Smooth muscle cell (in vitro differentiated cells): ENCODE measurements around the gene DPH7. TPM values are rescaled to one million over a fixed set of nuclear protein-coding genes. Genes with fewer than 3 reads are reported as not detected.
"Not testable (repeated sequence)": the region's sequence is repeated elsewhere in the genome, so short reads cannot be mapped to it uniquely, and the experiment has no call there.

Experiments
- DNase-seq: peaks from one replicate; lab custom pipeline; 2025; ENCODE audit not compliant: unreplicated experiment; lab: John Stamatoyannopoulos, UW
- H2AFZ ChIP-seq: fragments of 200-600 bp; sonication (generic); 2 replicates; pipeline ENCODE4 v1.6.0; 2016; ENCODE audit warnings: antibody characterized with exemption, low read depth, mild to moderate bottlenecking
- H3F3A ChIP-seq: fragments of 200-600 bp; sonication (generic); 2 replicates; pipeline ENCODE4 v1.6.0; 2017; ENCODE audit warnings: antibody characterized with exemption, low read depth
- H3K27ac ChIP-seq: fragments of 200-600 bp; sonication (generic); 2 replicates; pipeline ENCODE4 v1.5.1; 2016; ENCODE audit warnings: low read depth, mild to moderate bottlenecking
- H3K27me3 ChIP-seq: fragments of 200-600 bp; sonication (generic); 2 replicates; pipeline ENCODE4 v1.6.1; 2016; ENCODE audit warnings: low read depth, mild to moderate bottlenecking
- H3K36me3 ChIP-seq: fragments of 200-600 bp; sonication (generic); 2 replicates; pipeline ENCODE4 v1.5.1; 2016; ENCODE audit warnings: low read depth
- H3K4me1 ChIP-seq: fragments of 200-600 bp; sonication (generic); 2 replicates; pipeline ENCODE4 v1.5.1; 2016; ENCODE audit warnings: low read depth
- H3K4me2 ChIP-seq: fragments of 200-600 bp; sonication (generic); 2 replicates; pipeline ENCODE4 v1.6.0; 2016; ENCODE audit warnings: mild to moderate bottlenecking
- H3K4me3 ChIP-seq: fragments of 200-600 bp; sonication (generic); 2 replicates; pipeline ENCODE4 v1.5.1; 2016; ENCODE audit warnings: mild to moderate bottlenecking
- H3K79me2 ChIP-seq: fragments of 200-600 bp; sonication (generic); 2 replicates; pipeline ENCODE4 v1.6.0; 2016; ENCODE audit warnings: low read depth, mild to moderate bottlenecking
- H3K9ac ChIP-seq: fragments of 200-600 bp; sonication (generic); 2 replicates; pipeline ENCODE4 v1.6.0; 2016; ENCODE audit warnings: low read depth
- H3K9me3 ChIP-seq: fragments of 200-600 bp; sonication (generic); replicated peaks from 2 replicates; pipeline ENCODE4 v1.5.1; 2016; ENCODE audit warnings: low read depth
- H4K20me1 ChIP-seq: fragments of 200-600 bp; sonication (generic); 2 replicates; pipeline ENCODE4 v1.6.0; 2016; ENCODE audit warnings: low read depth
- WGBS: methylation state at CpG from one replicate; pipeline ENCODE4 v1.1.7; 2016; ENCODE audit warnings: low lambda C conversion rate; 5-methylcytosine and 5-hydroxymethylcytosine counted together
- polyA plus RNA-seq: library from polyadenylated mRNA; unstranded; fragments of >200 nt; fragmentation: Nextera tagmentation; extraction: Ambion mirVana; gene quantifications from 2 replicates; pipeline ENCODE4 v1.2.1, GENCODE V29; 2016
- total RNA-seq: library from RNA; depleted of rRNA; stranded (reverse); fragments of >200 nt; gene quantifications from 2 replicates; pipeline ENCODE4 v1.2.3, GENCODE V29; 2014
- TF ChIP-seq, protein P1 (sequence below): fragments of 200-600 bp; sonication (generic); IDR thresholded peaks from 2 replicates; pipeline ENCODE4 v1.5.1; 2017; ENCODE audit warnings: borderline replicate concordance, mild to moderate bottlenecking, antibody characterized with exemption; ENCODE audit not compliant: insufficient read depth, poor library complexity, severe bottlenecking

Gene DPH7
- total and polyA plus RNA-seq, 2 experiments from 2014 or later: 18.2 to 21.8 TPM

- WGBS: 97% methylated on average over 18 of the region's 18 CpGs
- Histone ChIP-seq H3K36me3 (no peaks in the 10 kb centered on the region), H3K27me3 (no peaks in the 10 kb centered on the region), H2AFZ (no peak overlapping the region), H4K20me1 (no peaks in the 10 kb centered on the region), H3K4me2 (no peak overlapping the region), H3K27ac (no peak overlapping the region), H3K9ac (no peak overlapping the region), H3K79me2 (no peaks in the 10 kb centered on the region), H3K4me1 (no peaks in the 10 kb centered on the region), H3K4me3 (no peak overlapping the region), H3F3A (no peaks in the 10 kb centered on the region), H3K9me3 (no peaks in the 10 kb centered on the region)
- TF ChIP-seq, protein P1, sequence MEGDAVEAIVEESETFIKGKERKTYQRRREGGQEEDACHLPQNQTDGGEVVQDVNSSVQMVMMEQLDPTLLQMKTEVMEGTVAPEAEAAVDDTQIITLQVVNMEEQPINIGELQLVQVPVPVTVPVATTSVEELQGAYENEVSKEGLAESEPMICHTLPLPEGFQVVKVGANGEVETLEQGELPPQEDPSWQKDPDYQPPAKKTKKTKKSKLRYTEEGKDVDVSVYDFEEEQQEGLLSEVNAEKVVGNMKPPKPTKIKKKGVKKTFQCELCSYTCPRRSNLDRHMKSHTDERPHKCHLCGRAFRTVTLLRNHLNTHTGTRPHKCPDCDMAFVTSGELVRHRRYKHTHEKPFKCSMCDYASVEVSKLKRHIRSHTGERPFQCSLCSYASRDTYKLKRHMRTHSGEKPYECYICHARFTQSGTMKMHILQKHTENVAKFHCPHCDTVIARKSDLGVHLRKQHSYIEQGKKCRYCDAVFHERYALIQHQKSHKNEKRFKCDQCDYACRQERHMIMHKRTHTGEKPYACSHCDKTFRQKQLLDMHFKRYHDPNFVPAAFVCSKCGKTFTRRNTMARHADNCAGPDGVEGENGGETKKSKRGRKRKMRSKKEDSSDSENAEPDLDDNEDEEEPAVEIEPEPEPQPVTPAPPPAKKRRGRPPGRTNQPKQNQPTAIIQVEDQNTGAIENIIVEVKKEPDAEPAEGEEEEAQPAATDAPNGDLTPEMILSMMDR: no peak
- no peak for DNase-seq
These were observed 57.2 kb downstream of the DPH7 start for GRCh38 chr9:137521405-137521985.

DNA sequence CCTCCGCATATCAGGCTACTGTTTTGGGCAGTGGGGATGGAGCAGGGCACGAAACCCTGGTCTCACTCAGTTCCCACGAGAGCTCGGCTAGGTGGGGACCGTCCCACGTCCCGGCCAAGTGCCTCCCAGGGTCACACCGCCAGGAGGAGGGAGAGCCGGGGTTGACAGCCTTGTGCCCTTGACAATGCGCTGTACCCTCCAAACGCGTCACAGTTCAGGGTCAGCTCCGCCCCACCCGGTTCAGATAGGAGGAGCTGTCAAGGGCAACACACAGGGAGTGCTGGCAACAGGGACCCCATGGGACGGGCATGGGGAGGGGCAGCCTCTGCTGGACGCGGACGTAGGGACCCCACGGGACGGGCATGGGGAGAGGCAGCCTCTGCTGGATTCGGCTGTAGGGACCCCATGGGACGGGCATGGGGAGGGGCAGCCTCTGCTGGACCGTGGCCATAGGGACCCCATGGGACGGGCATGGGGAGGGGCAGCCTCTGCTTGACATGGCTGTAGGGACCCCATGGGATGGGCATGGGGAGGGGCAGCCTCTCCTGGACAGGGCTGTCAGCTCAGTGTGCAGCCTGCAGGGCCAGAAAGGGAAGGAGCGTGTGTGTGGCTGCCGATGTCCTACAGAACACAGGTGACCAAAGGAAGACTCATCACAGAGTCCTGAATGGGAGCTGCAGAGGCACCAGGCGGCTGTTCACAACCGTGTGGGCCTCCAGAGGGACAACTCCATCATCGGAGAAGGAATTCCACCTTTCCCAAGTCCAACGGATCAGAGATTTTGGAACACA, 57.9 kb downstream of the DPH7 start:
- TF ChIP-seq, protein P1: no peak
- no peaks in the 10 kb centered on the region for H3K9me3 ChIP-seq
- H3K4me2 ChIP-seq: no peak overlapping the region
- no peaks in the 10 kb centered on the region for H3K27me3 ChIP-seq
- H3K4me3 ChIP-seq: no peak overlapping the region
- no peak overlapping the region for H2AFZ ChIP-seq
- no peaks in the 10 kb centered on the region for H3F3A ChIP-seq
- no peaks in the 10 kb centered on the region for H3K79me2 ChIP-seq
- DNase-seq: no peak
- H3K27ac ChIP-seq: no peak overlapping the region
- H3K36me3 ChIP-seq: no peaks in the 10 kb centered on the region
- no peaks in the 10 kb centered on the region for H3K4me1 ChIP-seq
- no peak overlapping the region for H3K9ac ChIP-seq
- WGBS: 88% methylated on average over 29 of the region's 30 CpGs
- no peaks in the 10 kb centered on the region for H4K20me1 ChIP-seq

DNA sequence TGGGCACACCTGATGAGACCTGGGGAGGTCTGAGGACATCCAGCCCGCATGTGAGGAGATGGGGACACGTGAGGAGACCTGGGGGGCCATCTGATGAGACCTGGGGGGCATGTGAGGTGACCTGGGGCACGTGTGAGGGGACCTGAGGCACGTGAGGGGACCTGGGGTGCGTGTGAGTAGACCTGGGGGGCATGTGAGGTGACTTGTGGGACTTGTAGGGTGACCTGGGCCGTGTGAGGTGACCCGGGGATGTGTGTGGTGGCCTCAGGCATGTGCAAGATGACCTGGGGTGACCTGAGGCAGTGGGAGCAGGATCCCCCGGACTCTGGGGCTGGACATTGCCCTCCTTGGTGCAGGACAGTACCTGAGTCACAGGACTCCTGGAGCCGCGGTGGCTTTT, 59.2 kb downstream of the DPH7 start:
- H3K27me3 ChIP-seq: no peaks in the 10 kb centered on the region
- no peak overlapping the region for H2AFZ ChIP-seq
- no peaks in the 10 kb centered on the region for H3K9me3 ChIP-seq
- WGBS: 85% methylated on average over 9 of the region's 10 CpGs
- no peaks in the 10 kb centered on the region for H3K4me1 ChIP-seq
- H3K4me3 ChIP-seq: no peak overlapping the region
- H3F3A ChIP-seq: no peaks in the 10 kb centered on the region
- H3K9ac ChIP-seq: no peak overlapping the region
- no peaks in the 10 kb centered on the region for H3K36me3 ChIP-seq
- no peak overlapping the region for H3K27ac ChIP-seq
- TF ChIP-seq, protein P1: no peak
- DNase-seq: no peak
- no peaks in the 10 kb centered on the region for H4K20me1 ChIP-seq
- no peaks in the 10 kb centered on the region for H3K79me2 ChIP-seq
- H3K4me2 ChIP-seq: no peak overlapping the region

GRCh38 chr9:137518661-137519459, 59.9 kb downstream of the DPH7 start:
- not testable (repeated sequence) for H3K4me1 ChIP-seq, DNase-seq, H3K4me3 ChIP-seq, H4K20me1 ChIP-seq, H2AFZ ChIP-seq, H3K27me3 ChIP-seq, H3K4me2 ChIP-seq, H3K9ac ChIP-seq, H3K9me3 ChIP-seq, H3K79me2 ChIP-seq, H3K36me3 ChIP-seq, H3K27ac ChIP-seq, H3F3A ChIP-seq
- WGBS: 93% methylated on average over 13 of the region's 13 CpGs
